ENCODE measurements around the gene EFCAB7. TPM values are rescaled to one million over a fixed set of nuclear protein-coding genes. Genes with fewer than 3 reads are reported as not detected.

Gene EFCAB7
- polyA plus RNA-seq, 1 donor (not counting 4 experiments of a cell fraction or from before 2014, with no cell fraction given) = 4.9 TPM

GRCh38 chr1:63607322-63607721, 84.0 kb downstream of the EFCAB7 start:
- dilution Hi-C loops (cut with MboI; ENCODE audit: extremely low pct_ligation_motif_present, low sequenced_read_pairs) = no loop called here
- Histone ChIP-seq H4K20me1 (ENCODE audit: control insufficient read depth, extremely low read depth, insufficient read depth, low read length) (no peaks in the 10 kb centered on the region), H3K9ac (ENCODE audit: control insufficient read depth, extremely low read depth, insufficient read depth, low read length) (no peak overlapping the region), H3K36me3 (ENCODE audit: control insufficient read depth in 2 of 2, extremely low read depth in 1 of 2, insufficient read depth in 2 of 2, low read length in 2 of 2) (no peaks in the 10 kb centered on the region), H3K9me3 (ENCODE audit: control insufficient read depth, low read depth, low read length) (no peaks in the 10 kb centered on the region), H3K4me3 (ENCODE audit: control insufficient read depth in 2 of 3, extremely low read depth in 1 of 3, insufficient read depth in 2 of 3, low read depth in 1 of 3, low read length in 3 of 3) (no peak overlapping the region), H3K4me2 (ENCODE audit: control insufficient read depth, extremely low read depth, insufficient read depth, low read depth, low read length) (no peak overlapping the region), H3K9me1 (ENCODE audit: control insufficient read depth, extremely low read depth, insufficient read depth, low read length) (peaks cover 2% of the 10 kb centered on the region), H3K4me1 (ENCODE audit: control insufficient read depth, extremely low read depth, insufficient read depth, low read length) (no peaks in the 10 kb centered on the region), H3K27ac (ENCODE audit: control insufficient read depth, insufficient read depth, low read length) (no peak overlapping the region), H3K79me2 (ENCODE audit: control insufficient read depth, insufficient read depth, low read length) (peaks cover 2% of the 10 kb centered on the region), H3K27me3 (ENCODE audit: control insufficient read depth, extremely low read depth, insufficient read depth, low read length) (no peaks in the 10 kb centered on the region), H2AFZ (ENCODE audit: control insufficient read depth, low read length) (no peak overlapping the region)
- peak; percentile 46 for FAIRE-seq
- TF ChIP-seq, protein P1, sequence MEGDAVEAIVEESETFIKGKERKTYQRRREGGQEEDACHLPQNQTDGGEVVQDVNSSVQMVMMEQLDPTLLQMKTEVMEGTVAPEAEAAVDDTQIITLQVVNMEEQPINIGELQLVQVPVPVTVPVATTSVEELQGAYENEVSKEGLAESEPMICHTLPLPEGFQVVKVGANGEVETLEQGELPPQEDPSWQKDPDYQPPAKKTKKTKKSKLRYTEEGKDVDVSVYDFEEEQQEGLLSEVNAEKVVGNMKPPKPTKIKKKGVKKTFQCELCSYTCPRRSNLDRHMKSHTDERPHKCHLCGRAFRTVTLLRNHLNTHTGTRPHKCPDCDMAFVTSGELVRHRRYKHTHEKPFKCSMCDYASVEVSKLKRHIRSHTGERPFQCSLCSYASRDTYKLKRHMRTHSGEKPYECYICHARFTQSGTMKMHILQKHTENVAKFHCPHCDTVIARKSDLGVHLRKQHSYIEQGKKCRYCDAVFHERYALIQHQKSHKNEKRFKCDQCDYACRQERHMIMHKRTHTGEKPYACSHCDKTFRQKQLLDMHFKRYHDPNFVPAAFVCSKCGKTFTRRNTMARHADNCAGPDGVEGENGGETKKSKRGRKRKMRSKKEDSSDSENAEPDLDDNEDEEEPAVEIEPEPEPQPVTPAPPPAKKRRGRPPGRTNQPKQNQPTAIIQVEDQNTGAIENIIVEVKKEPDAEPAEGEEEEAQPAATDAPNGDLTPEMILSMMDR (optimal IDR thresholded peaks at IDR 0.05 in 1 of 3, IDR thresholded peaks at IDR 0.05 in 1 of 3, conservative IDR thresholded peaks at IDR 0.05 in 1 of 3; ENCODE audit: extremely low read depth in 1 of 3, insufficient read depth in 2 of 3, low read length in 3 of 3) = no peak
- TF ChIP-seq EZH2 (IDR thresholded peaks at IDR 0.05; ENCODE audit: low read length) = no peak
- DNase-seq (ENCODE audit: low read depth, low spot score) = no peak

- Histone ChIP-seq H4K20me1 (ENCODE audit: control insufficient read depth, extremely low read depth, insufficient read depth, low read length) (no peaks in the 10 kb centered on the region), H3K79me2 (ENCODE audit: control insufficient read depth, insufficient read depth, low read length) (no peaks in the 10 kb centered on the region), H3K36me3 (ENCODE audit: control insufficient read depth in 2 of 2, extremely low read depth in 1 of 2, insufficient read depth in 2 of 2, low read length in 2 of 2) (no peaks in the 10 kb centered on the region), H2AFZ (ENCODE audit: control insufficient read depth, low read length) (no peak overlapping the region), H3K9me1 (ENCODE audit: control insufficient read depth, extremely low read depth, insufficient read depth, low read length) (no peaks in the 10 kb centered on the region), H3K4me3 (ENCODE audit: control insufficient read depth in 2 of 3, extremely low read depth in 1 of 3, insufficient read depth in 2 of 3, low read depth in 1 of 3, low read length in 3 of 3) (no peak overlapping the region), H3K9me3 (ENCODE audit: control insufficient read depth, low read depth, low read length) (no peaks in the 10 kb centered on the region), H3K27me3 (ENCODE audit: control insufficient read depth, extremely low read depth, insufficient read depth, low read length) (no peaks in the 10 kb centered on the region), H3K9ac (ENCODE audit: control insufficient read depth, extremely low read depth, insufficient read depth, low read length) (no peak overlapping the region), H3K4me2 (ENCODE audit: control insufficient read depth, extremely low read depth, insufficient read depth, low read depth, low read length) (no peak overlapping the region), H3K4me1 (ENCODE audit: control insufficient read depth, extremely low read depth, insufficient read depth, low read length) (no peaks in the 10 kb centered on the region), H3K27ac (ENCODE audit: control insufficient read depth, insufficient read depth, low read length) (no peak overlapping the region)
- no peak for TF ChIP-seq EZH2 (IDR thresholded peaks at IDR 0.05; ENCODE audit: low read length)
- TF ChIP-seq, protein P1 (optimal IDR thresholded peaks at IDR 0.05 in 1 of 3, IDR thresholded peaks at IDR 0.05 in 1 of 3, conservative IDR thresholded peaks at IDR 0.05 in 1 of 3; ENCODE audit: extremely low read depth in 1 of 3, insufficient read depth in 2 of 3, low read length in 3 of 3) = no peak
- FAIRE-seq (no peak), DNase-seq (ENCODE audit: low read depth, low spot score) (no peak)
- dilution Hi-C loops (cut with MboI; ENCODE audit: extremely low pct_ligation_motif_present, low sequenced_read_pairs) = no loop called here
Measured at GRCh38 chr1:63611231-63611630, 87.9 kb downstream of the EFCAB7 start.
